GM19025 (cell line): ENCODE measurements around the gene AGAP9.
"Not testable (repeated sequence)": the region's sequence is repeated elsewhere in the genome, so short reads cannot be mapped to it uniquely, and the experiment has no call there.

Experiments
- ATAC-seq: cut with Tn5 transposase; IDR thresholded peaks from one replicate; pipeline ENCODE4 v1.9.1; 2021; ENCODE audit warnings: mild to moderate bottlenecking, low read depth, moderate library complexity; ENCODE audit not compliant: unreplicated experiment

AGAP9 gene

DNA sequence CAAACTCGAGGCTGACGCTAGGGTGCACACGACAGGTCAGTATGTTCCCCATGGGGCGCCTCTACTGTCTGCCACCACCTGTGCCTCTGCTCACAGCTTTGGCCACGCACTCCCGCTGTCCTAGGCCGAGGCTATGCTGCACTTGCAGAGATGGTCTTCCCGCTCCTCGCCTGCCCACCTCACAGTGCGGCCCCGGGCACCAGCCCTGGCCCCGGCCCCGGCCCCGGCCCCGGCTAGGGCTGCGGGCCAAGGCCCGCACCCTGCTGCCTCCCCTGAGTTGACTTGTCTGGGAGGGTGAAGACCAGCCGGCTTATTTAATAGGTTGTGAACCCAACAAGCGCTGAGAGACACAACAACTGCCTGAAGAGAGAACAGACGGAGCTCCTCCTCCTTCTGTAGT lies at the start of gene AGAP9:
AGAP9 (minus strand) TSS at position 164 of the 400 bp plus-strand sequence; CDS start at position 52, 112 bp downstream.
- ATAC-seq = not testable (repeated sequence)

DNA sequence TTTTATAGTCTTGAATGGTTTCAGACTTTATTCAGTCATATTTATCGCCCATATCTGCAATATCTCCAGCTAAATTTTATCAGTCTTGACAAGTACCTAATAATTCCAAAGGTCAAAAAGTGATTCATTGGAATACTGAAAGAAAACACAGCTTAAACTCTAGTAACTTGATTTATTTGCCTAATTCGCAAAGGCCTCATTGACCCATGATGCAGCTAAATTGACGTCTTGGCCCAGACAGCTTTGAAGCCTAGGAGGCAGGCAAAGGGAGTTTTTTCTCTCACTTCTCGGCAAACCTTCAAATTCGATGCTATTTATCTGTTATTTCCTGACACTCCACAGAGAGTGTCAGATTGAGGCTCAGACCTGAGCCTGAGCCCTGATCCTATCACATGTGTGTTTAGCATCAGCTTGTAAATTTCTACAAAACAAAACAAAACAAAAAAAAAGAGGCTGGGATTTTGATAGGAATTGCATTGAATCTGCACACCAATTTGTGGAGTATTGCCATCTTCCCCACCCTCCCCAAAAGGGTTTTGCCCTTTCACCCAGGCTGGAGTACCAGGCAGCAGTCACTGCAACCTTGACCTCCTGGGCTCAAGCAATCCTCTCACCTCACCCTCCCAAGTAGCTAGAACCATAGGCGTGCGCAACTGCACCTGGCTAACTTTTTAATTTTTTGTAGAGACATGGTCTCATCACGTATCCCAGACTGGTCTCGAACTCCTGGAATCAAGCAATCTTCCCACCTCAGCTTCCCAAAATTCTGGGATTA lies 47.9 kb upstream of the AGAP9 start:
- not testable (repeated sequence) for ATAC-seq

DNA sequence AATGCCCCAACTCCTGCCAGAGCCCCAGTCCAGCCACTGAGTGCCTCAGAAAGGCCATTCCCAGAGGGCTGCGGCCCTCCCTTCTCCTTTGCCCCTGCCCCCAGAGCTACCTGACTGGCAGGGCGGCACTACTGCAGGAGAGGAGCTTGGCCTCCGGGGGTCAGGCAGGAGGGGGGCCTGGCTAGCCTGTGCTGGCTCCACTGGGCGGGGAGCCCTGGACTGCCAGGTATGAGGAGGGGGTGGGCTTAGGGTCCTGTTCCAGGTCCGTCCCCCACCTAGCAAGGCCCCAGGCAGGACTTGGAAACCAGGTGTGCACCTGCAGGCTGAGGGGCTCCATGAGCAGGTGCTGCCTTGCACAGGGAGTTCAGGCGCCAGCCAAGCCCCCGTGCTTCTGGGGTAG lies 43.3 kb upstream of the AGAP9 start:
- not testable (repeated sequence) for ATAC-seq

DNA sequence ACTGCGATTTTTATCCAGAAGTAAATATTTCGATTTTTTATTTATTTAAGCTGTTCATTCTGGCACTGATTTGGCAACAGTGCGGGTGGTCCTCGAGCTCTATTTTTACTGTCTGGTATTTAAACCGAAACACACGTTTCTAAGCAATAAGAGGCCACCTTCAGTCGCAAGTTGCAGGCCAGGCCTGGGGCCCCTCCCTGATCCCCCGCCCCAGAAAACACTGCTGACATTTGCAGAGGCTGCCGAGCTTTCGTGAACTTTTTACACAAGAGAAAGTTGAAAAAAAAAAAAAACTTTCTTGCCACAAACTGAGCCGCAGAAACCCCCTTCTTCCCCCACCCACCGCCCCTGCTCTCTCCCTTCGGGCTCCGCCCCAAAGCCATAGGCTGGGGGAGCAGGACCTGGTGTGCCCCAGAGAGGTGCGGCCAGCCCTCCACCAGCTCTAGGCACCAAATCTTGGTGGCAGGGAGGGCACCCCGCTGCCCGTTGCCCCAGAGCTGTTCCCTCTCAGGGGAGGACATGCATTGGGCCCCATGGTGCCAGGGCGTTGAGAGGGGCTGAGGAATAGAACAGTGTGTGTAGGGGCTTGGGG lies 42.8 kb upstream of the AGAP9 start:
- not testable (repeated sequence) for ATAC-seq

DNA sequence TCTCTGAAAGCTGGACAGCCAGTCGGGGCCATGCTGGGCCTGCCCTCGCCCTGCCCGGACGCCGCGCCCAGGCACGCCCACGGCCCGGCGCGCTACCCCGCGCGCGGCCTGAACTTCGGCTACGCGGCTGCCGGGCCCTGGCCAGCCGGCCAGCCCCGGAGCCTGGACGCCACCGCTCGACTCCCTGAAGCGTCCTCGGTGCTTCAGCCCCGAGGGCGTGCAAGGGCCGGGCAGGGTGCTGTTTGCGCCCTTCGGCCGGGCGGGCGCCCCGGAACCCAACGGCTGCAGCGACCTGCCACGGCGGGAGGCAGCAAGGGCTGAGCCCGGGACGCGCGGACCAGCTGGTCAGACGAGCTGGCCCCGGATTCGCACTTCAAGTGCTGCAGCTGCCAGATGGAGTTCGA lies 42.1 kb upstream of the AGAP9 start:
- not testable (repeated sequence) for ATAC-seq

DNA sequence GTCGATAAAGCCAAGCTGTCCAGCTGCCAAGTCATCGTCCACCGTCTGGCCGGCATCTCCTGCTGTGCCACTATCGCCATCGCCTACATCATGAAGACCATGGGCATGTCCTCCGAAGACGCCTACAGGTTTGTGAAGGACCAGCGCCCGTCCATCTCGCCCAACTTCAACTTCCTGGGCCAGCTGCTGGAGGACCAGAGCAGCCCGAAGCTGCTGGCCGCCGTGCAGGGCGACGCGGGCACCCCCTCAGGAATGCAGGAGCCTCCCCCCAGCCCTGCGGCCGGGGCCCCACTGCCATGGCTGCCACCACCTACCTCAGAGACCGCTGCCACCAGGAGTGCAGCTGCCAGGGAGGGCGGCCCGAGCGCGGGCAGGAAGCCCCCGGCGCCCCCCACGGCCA lies 41.5 kb upstream of the AGAP9 start:
- ATAC-seq = not testable (repeated sequence)

DNA sequence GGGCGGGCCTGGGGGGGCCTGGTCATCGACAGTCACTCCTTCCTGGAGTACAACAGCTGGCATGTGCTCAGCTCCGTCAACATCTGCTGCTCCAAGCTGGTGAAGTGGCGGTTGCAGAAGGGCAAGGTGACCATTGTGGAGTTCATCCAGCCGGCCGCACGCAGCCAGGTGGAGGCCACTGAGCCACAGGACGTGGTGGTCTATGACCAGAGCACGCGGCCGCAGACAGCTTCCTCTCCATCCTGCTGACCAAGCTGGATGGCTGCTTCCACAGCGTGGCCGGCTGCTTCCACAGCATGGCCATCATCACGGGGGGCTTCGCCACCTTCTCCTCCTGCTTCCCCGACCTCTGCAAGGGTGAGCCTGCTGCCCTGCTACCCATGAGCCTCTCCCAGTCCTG lies 40.9 kb upstream of the AGAP9 start:
- ATAC-seq = not testable (repeated sequence)

DNA sequence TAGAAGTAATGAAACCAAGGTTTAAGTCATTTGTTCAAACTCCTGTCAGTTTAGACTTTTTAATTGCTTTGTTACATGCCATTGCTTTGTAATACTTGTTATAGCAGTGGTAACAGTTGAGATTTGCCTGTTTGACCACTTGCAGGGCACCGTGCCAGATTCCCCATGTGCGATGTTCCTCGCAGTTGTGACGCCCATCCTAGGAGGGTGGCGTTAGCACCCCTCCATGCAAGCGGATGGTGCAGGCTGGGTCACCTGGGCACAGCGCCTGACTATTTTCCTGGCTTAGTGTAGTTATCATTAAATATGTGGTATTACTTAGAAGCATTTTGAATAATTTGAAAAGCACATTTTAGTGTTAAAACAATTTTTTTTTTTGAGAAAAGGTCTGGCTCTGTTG lies 37.0 kb upstream of the AGAP9 start:
- not testable (repeated sequence) for ATAC-seq

DNA sequence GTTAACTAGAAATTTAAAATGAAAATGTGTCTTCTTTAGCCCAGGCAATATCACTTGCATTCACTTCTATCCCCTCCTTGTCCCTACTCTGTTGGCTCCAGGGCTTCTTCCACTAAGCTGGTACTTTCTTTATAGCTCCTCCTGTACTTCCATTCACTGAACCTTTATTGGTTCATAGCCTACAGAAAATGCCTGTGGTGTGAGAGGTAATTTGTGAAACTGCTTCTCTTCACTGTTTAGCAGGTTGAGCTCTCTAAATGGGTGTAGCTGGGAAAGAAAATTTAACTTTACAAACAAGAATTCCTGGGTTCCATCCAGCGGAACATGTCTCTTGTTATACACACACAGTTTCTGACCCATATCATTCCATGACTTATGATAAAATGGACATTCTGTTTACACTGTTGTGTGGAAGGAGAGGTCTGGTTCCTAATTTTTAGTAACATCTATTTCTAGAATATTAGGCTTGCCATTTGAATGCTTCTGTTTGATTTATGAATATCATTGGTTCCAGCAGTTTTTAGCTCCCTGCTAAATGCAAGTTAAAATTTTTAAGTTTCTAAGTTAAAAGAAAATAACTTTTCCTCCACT lies 36.4 kb upstream of the AGAP9 start:
- ATAC-seq = not testable (repeated sequence)

DNA sequence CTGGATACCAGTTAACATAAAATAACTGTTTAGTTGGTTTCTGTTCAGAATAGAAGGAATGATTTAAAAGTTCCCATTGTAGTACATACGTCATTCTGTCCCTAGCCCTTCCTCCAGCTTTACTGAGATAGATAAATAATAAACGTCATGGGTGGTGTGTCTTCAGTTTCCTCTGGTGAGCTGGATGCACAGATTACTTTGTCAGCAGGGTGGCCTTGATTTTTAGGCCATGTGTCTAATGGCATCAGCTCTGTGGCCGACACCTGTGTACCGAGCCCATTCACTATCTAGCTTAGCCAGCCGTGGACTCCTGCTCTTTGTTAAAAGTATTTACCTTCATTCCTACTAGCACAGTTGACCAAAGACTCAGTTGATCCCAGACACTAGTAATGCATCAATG lies 34.7 kb upstream of the AGAP9 start:
- not testable (repeated sequence) for ATAC-seq

DNA sequence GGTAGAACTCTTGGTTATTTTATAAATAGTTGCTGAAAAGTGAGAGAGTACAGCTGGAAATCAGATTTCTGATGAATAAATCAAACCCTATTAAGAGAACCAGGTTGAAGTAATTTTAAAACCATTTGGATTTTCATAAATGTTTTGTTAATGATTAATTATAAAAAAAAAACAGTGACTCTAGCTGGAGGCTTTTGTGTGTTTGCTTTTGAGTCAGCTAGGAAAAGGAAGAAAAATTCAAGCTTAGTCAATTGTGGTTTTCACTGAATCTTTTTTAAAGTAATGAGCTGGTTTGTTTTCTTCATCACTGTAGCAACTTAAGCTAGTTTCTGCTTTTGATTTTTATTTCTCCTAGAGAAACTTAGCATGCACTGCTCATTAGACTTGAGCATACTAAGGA lies 34.2 kb upstream of the AGAP9 start:
- not testable (repeated sequence) for ATAC-seq

DNA sequence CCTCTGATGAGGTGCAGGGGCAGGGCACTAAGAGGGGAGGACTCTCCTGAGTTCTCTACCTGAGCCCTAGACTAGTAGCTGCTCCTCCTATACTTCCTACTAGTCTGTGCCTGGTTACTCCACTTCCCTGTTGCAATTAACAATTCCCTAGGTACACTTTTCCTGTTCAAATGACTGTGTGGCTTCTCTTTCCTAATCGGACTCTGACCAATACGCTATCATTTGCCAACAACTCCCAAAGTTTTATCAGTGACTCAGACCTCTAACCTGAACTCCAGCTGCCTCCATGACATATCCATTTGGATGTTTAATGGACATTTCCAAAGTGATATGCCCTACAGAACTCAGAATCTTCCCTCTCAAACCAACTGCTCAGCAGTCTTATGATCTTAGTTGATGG lies 31.9 kb upstream of the AGAP9 start:
- ATAC-seq = not testable (repeated sequence)

DNA sequence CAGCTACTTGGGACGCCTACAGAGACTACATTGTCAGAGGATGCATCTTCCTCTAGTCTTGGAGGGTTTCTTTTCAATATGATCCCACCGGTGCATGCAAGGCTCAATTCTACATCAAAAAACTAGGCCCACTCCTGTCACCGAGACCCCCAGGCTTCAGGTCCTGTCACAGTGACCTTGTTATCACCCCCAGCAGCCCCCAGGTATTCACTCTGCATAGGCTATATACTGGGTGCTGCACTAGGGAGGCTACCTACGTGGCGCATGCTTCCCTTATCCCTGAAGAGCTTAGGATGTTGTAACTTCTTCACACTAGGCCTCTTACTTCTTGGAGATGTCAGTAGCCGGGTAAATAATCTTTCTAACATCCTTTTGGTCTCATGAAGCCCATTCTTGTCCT lies 31.1 kb upstream of the AGAP9 start:
- not testable (repeated sequence) for ATAC-seq

DNA sequence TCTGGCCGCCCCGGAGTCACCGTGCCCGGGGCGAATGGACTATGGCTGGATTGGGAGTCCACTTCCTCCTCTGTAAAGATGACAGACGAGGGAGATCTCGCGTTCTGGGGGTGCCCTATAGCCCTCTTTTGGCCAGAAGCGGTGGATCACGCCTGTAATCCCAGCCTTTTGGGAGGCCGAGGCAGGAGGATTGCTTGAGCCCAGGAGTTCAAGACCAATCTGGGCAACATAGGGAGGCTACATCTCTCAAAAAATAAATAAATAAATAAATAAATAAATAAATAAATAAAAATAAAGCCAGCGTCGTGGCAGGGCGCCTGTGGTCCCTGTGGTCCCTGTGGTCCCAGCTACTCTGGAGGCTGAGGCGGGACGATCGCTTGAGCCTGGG lies 30.4 kb upstream of the AGAP9 start:
- ATAC-seq = not testable (repeated sequence)

DNA sequence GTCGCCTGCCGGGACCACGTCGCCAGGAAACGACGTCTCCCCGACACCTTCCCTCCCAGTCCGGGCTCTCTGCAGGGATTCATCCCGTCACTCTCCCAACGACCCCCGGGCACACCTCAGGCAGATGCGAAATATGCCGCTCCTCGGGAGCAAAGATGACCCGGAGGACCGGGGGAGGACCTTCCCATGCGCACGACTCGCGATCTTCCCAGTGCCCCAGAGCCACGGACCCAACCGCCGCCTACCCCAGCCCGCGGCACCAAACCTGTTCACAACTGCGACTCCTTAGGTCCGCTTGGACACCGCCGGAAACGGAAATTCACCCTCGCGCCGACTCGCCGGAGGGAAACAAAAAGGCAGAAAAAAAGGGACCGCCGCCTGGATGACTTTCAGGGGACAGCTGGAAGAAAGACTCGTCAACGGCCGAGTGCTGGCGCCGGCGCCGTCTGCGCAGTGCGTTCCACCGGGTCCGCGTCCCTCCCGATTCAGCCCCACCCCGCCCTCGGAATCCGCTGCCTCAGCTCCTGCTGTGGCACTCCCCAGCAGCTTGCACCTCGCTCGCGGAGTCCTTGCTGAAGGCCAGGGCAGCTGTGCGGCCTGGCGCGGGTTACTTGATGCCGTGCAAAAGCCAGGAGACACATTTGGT lies 29.9 kb upstream of the AGAP9 start:
- peak; percentile 83 for ATAC-seq

DNA sequence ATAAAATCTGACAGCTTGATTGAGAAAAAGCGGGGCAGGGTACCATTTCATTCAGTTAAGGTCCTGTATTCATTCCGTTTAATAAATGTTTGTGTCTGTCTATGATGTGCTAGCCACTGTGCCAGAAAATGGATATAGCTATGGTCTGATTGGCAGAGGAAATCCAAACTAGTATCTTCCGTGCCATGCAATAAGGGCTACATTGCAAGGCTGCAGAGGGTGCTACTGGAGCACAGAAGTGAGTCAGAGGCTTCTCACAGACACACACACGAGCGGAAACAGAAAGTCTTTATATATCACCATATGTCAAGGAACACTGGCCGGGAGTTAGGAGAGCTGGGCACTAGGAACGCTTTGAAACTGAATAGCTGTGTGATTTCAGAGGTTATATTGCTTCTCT lies 29.3 kb upstream of the AGAP9 start:
- ATAC-seq = peak; percentile 29

DNA sequence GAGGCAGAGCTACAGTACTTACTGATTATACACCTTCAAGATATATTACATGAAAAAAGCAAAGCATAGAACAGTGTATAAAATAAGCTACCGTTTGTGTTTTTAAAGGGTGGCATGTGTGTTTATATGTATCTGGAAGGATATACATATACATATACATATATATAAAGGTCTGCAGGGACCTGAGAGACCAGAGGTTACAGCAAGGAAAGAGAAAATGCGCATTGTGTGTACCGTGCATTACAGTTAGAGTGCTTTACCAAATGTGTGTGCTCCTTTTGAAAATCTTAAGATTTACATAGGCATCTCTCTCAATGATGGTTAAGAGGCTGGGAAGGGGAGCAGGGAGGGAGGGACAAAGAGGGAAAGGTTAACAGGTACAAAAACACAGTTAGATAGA lies 23.8 kb upstream of the AGAP9 start:
- ATAC-seq = not testable (repeated sequence)

DNA sequence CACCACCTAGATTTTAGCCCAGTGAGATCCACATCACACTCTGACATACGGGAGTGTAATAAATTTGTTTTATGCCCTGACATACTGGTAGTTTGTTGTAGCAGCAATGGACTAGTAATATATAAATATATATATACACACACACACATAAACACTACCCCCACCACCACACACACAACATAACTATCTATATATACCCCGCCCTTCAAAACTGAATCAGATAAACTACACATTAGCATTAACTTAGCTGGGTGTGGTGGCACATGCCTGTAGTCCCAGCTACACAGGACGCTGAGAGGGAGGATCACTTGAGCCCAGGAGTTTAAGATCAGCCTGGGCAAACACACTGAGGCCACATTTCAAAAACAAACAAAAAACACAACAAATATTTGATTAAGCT lies 13.0 kb upstream of the AGAP9 start:
- ATAC-seq = not testable (repeated sequence)

DNA sequence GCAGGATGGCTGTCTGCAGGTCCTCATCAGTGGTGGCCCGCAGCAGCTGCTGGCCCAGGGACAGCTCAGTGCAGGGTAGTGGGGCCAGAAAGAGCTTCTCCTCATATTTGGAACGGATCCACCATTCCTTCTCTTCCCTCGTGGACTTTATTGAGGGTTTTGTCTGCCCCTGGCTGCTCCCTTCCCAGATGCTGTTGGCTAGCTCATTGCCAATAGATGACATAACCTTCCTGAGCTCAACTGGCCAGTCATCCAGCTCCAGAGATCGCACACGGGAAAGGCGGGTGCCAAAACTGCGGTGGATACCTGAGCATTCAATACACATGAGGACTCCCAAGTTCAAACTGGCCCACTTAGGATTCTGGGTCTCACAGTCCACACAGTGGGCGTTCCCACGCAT lies 21.1 kb downstream of the AGAP9 start:
- not testable (repeated sequence) for ATAC-seq

DNA sequence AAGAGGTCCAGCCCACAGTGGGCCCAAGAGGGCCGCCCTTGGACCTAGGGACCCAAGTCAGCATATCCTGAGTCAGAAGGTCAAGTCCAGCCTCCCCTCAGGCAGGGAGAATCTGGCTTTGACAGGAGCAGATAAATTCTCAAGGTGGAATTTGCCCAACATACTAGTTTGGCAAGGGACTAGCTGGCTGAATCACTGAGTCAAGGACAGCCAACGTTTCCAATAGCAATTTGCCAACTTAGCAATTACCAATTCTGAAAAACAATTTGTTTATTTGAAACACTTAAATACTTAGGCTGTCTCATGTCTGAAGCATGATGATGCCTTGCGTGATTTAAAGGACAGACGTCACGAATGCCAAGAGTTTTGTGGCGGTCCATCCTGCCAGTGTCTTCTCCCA lies 29.2 kb downstream of the AGAP9 start:
- ATAC-seq = not testable (repeated sequence)

DNA sequence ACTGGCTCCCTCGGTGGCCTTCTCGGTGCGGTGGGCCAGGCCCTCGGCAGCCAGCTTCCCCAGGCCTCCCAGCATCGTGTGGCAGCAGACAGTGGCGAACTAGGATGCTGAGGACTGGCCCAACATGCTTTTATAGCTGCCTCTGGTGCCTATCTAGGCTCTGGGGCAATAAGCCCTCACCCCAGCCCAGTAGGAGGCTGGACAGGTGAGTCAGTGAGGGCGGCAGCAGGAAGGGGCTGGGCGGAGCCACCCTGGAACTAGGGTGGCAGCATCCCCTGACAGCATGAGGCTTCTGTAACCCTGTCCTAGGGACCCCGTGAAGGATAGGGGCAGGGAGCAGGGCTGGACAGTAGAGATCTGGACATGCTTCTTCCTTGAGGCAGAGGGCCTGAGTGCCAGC lies 31.8 kb downstream of the AGAP9 start, which contains the start of gene FAM25G:
FAM25G (minus strand) TSS at position 101 of the 400 bp plus-strand sequence; CDS start at position 75, 26 bp downstream.
- ATAC-seq = not testable (repeated sequence)
